HAP-1 (cell line): ENCODE measurements around the gene DRAM1.
"Not testable (repeated sequence)": the region's sequence is repeated elsewhere in the genome, so short reads cannot be mapped to it uniquely, and the experiment has no call there.

Experiments used
- DNase-seq, 2 experiments: peaks; one replicate each; pipeline ENCODE4 v3.0.0-alpha.2; 2016 to 2020; ENCODE audit warnings: low spot score in 2 of 2
- H3K27me3 ChIP-seq: fragments of 250-450 bp; sonication (Bioruptor Pico); 2 replicates; pipeline ENCODE4 v1.5.1; 2020; ENCODE audit warnings: low read depth, mild to moderate bottlenecking, moderate library complexity
- H3K36me3 ChIP-seq: fragments of 250-450 bp; sonication (Bioruptor Pico); replicated peaks from 2 replicates; pipeline ENCODE4 v1.5.1; 2020; ENCODE audit warnings: mild to moderate bottlenecking
- H3K4me1 ChIP-seq: fragments of 250-450 bp; sonication (Bioruptor Pico); 2 replicates; pipeline ENCODE4 v1.5.1; 2020; ENCODE audit warnings: mild to moderate bottlenecking
- H3K4me3 ChIP-seq: fragments of 250-450 bp; sonication (Bioruptor Pico); 2 replicates; pipeline ENCODE4 v1.5.1; 2020; ENCODE audit warnings: mild to moderate bottlenecking, moderate library complexity
- H3K9me3 ChIP-seq: fragments of 250-450 bp; sonication (Bioruptor Pico); 2 replicates; pipeline ENCODE4 v1.5.1; 2020; ENCODE audit warnings: mild to moderate bottlenecking, moderate library complexity
- in situ Hi-C: fragments of 300-500 bp; cut with MboI; formaldehyde crosslinking; loops from 3 replicates; pipeline ENCODE4 v1.14.3; 2020; ENCODE audit warnings: low sequenced_read_pairs, inconsistent platforms, mixed read lengths

Gene DRAM1

GRCh38 chr12:101870925-101871324 lies 6.5 kb upstream of the DRAM1 start:
- Histone ChIP-seq H3K4me3 (no peak overlapping the region), H3K4me1 (no peaks in the 10 kb centered on the region), H3K27me3 (no peaks in the 10 kb centered on the region), H3K9me3 (no peaks in the 10 kb centered on the region), H3K36me3 (no peaks in the 10 kb centered on the region)
- DNase-seq: no peak
- in situ Hi-C loops: no loop called here

- Histone ChIP-seq H3K9me3 (no peaks in the 10 kb centered on the region), H3K27me3 (no peaks in the 10 kb centered on the region), H3K36me3 (no peaks in the 10 kb centered on the region), H3K4me3 (no peak overlapping the region), H3K4me1 (no peaks in the 10 kb centered on the region)
- DNase-seq: no peak
- in situ Hi-C loops: no loop called here
Observed at GRCh38 chr12:101875162-101875561, 2.2 kb upstream of the DRAM1 start.

- DNase-seq: no peak
- no peaks in the 10 kb centered on the region for H3K36me3 ChIP-seq
- H3K4me1 ChIP-seq: no peaks in the 10 kb centered on the region
- in situ Hi-C loops: no loop called here
- no peaks in the 10 kb centered on the region for H3K27me3 ChIP-seq
- H3K9me3 ChIP-seq: no peaks in the 10 kb centered on the region
- H3K4me3 ChIP-seq: peak overlapping the region; percentile 59; the same call in 1 of the 2 replicates
Observed at GRCh38 chr12:101876322-101876860, 989 bp upstream of the DRAM1 start.

- no peaks in the 10 kb centered on the region for H3K9me3 ChIP-seq
- in situ Hi-C loops: no loop called here
- no peaks in the 10 kb centered on the region for H3K27me3 ChIP-seq
- H3K36me3 ChIP-seq: no peaks in the 10 kb centered on the region
- peak in 1 of 2 experiments; percentile 28 for DNase-seq
- H3K4me3 ChIP-seq: peak overlapping the region; percentile 59
- H3K4me1 ChIP-seq: peaks cover 3% of the 10 kb centered on the region
Observed at GRCh38 chr12:101877806-101878242, 444 bp downstream of the DRAM1 start.

GRCh38 chr12:101878243-101878821 lies 952 bp downstream of the DRAM1 start:
- in situ Hi-C loops: no loop called here
- H3K4me1 ChIP-seq: peaks cover 5% of the 10 kb centered on the region
- no peaks in the 10 kb centered on the region for H3K9me3 ChIP-seq
- DNase-seq: no peak
- peak overlapping the region; percentile 59 for H3K4me3 ChIP-seq
- H3K36me3 ChIP-seq: no peaks in the 10 kb centered on the region
- no peaks in the 10 kb centered on the region for H3K27me3 ChIP-seq

- H3K4me3 ChIP-seq: no peak overlapping the region
- DNase-seq: no peak
- in situ Hi-C loops: no loop called here
Observed at GRCh38 chr12:101880769-101881168, 3.4 kb downstream of the DRAM1 start.

GRCh38 chr12:101881228-101881627 lies 3.8 kb downstream of the DRAM1 start:
- no peaks in the 10 kb centered on the region for H3K36me3 ChIP-seq
- H3K27me3 ChIP-seq: no peaks in the 10 kb centered on the region
- no peak for DNase-seq
- in situ Hi-C loops: no loop called here
- H3K9me3 ChIP-seq: no peaks in the 10 kb centered on the region
- H3K4me1 ChIP-seq: peaks cover 14% of the 10 kb centered on the region
- no peak overlapping the region for H3K4me3 ChIP-seq

More at GRCh38 chr12:101880769-101881168, 3.4 kb downstream of the DRAM1 start:
- no peaks in the 10 kb centered on the region for H3K36me3 ChIP-seq
- H3K4me1 ChIP-seq: peaks cover 14% of the 10 kb centered on the region
- no peaks in the 10 kb centered on the region for H3K9me3 ChIP-seq
- no peaks in the 10 kb centered on the region for H3K27me3 ChIP-seq

GRCh38 chr12:101884174-101884573 lies 6.8 kb downstream of the DRAM1 start:
- no peak for DNase-seq
- no peaks in the 10 kb centered on the region for H3K27me3 ChIP-seq
- H3K36me3 ChIP-seq: no peaks in the 10 kb centered on the region
- in situ Hi-C loops: no loop called here
- H3K4me3 ChIP-seq: no peak overlapping the region
- H3K9me3 ChIP-seq: no peaks in the 10 kb centered on the region
- H3K4me1 ChIP-seq: peaks cover 14% of the 10 kb centered on the region

- DNase-seq, H3K9me3 ChIP-seq, in situ Hi-C loops, H3K36me3 ChIP-seq, H3K27me3 ChIP-seq, H3K4me3 ChIP-seq: not testable (repeated sequence)
- H3K4me1 ChIP-seq: peaks cover 14% of the 10 kb centered on the region
Observed at GRCh38 chr12:101884781-101885340, 7.5 kb downstream of the DRAM1 start.

- no peaks in the 10 kb centered on the region for H3K9me3 ChIP-seq
- DNase-seq: no peak
- no peaks in the 10 kb centered on the region for H3K27me3 ChIP-seq
- H3K4me3 ChIP-seq: no peak overlapping the region
- in situ Hi-C loops: no loop called here
- H3K4me1 ChIP-seq: peaks cover 14% of the 10 kb centered on the region
- H3K36me3 ChIP-seq: no peaks in the 10 kb centered on the region
Observed at GRCh38 chr12:101885912-101886561, 8.7 kb downstream of the DRAM1 start.

- peaks cover 5% of the 10 kb centered on the region for H3K4me1 ChIP-seq
- no peak for DNase-seq
- no peak overlapping the region for H3K4me3 ChIP-seq
- in situ Hi-C loops: no loop called here
- no peaks in the 10 kb centered on the region for H3K27me3 ChIP-seq
- H3K36me3 ChIP-seq: no peaks in the 10 kb centered on the region
- H3K9me3 ChIP-seq: no peaks in the 10 kb centered on the region
Observed at GRCh38 chr12:101889211-101889752, 11.9 kb downstream of the DRAM1 start.

- H3K27me3 ChIP-seq: no peaks in the 10 kb centered on the region
- DNase-seq: no peak
- no peaks in the 10 kb centered on the region for H3K9me3 ChIP-seq
- in situ Hi-C loops: no loop called here
- H3K4me3 ChIP-seq: no peak overlapping the region
- H3K4me1 ChIP-seq: no peaks in the 10 kb centered on the region
- no peaks in the 10 kb centered on the region for H3K36me3 ChIP-seq
Observed at GRCh38 chr12:101891462-101891971, 14.1 kb downstream of the DRAM1 start.

- no peak for DNase-seq
- Histone ChIP-seq H3K27me3 (no peaks in the 10 kb centered on the region), H3K4me1 (no peaks in the 10 kb centered on the region), H3K36me3 (no peaks in the 10 kb centered on the region), H3K9me3 (no peaks in the 10 kb centered on the region), H3K4me3 (no peak overlapping the region)
- in situ Hi-C loops: no loop called here
Observed at GRCh38 chr12:101892794-101893193, 15.4 kb downstream of the DRAM1 start.

- Histone ChIP-seq H3K36me3 (no peaks in the 10 kb centered on the region), H3K9me3 (no peaks in the 10 kb centered on the region), H3K27me3 (no peaks in the 10 kb centered on the region), H3K4me1 (no peaks in the 10 kb centered on the region), H3K4me3 (no peak overlapping the region)
- in situ Hi-C loops: no loop called here
- no peak for DNase-seq
Observed at GRCh38 chr12:101901777-101902176, 24.4 kb downstream of the DRAM1 start.
